Effector memory CD8-positive, alpha-beta T cell (primary cell): ENCODE results near the gene MRPS18A.
"Not testable (repeated sequence)": the region's sequence is repeated elsewhere in the genome, so short reads cannot be mapped to it uniquely, and the experiment has no call there.

Experiments
- ATAC-seq: fragments of 150-1000 bp; cut with Tn5 transposase; replicated peaks from 2 replicates; pipeline ENCODE4 v1.10.0; 2021; ENCODE audit warnings: mild to moderate bottlenecking, moderate library complexity
- DNase-seq, 3 experiments: peaks; one replicate each; pipeline ENCODE4 v3.0.0; 2021
- H3K27ac Mint-ChIP-seq, 2 donors: one replicate each; pipeline ENCODE4 v1.8.0; 2022; ENCODE audit warnings: mild to moderate bottlenecking in 2 of 2, mixed read lengths in 2 of 2, moderate library complexity in 2 of 2
- H3K27me3 Mint-ChIP-seq, 2 donors: one replicate each; pipeline ENCODE4 v1.8.0; 2022; ENCODE audit warnings: mixed read lengths in 2 of 2
- H3K36me3 Mint-ChIP-seq: one replicate; pipeline ENCODE4 v1.8.0; 2022; ENCODE audit warnings: mild to moderate bottlenecking, moderate library complexity, mixed read lengths; ENCODE audit not compliant: insufficient read depth
- H3K4me1 Mint-ChIP-seq, 2 donors: one replicate each; pipeline ENCODE4 v1.8.0; 2022; ENCODE audit warnings: low read depth in 2 of 2, mixed read lengths in 2 of 2
- H3K4me3 Mint-ChIP-seq, 2 donors: one replicate each; pipeline ENCODE4 v1.8.0; 2022; ENCODE audit warnings: mild to moderate bottlenecking in 2 of 2, mixed read lengths in 2 of 2, moderate library complexity in 2 of 2
- H3K9me3 Mint-ChIP-seq, 2 donors: one replicate each; pipeline ENCODE4 v1.8.0; 2022; ENCODE audit warnings: mixed read lengths in 2 of 2

The MRPS18A gene

GRCh38 chr6:43639984-43640800 lies 47.4 kb downstream of the MRPS18A start:
- DNase-seq (no peak), ATAC-seq (no peak)
- H3K4me3 Mint-ChIP-seq: peak overlapping the region in 1 of 2 donors; percentile 21
- H3K9me3 Mint-ChIP-seq: no peaks in the 10 kb centered on the region
- H3K27ac Mint-ChIP-seq: peak overlapping the region in 1 of 2 donors; percentile 11
- peaks cover 50% of the 10 kb centered on the region for H3K36me3 Mint-ChIP-seq
- H3K4me1 Mint-ChIP-seq: peaks cover 41 to 49% of the 10 kb centered on the region in 2 donors
- H3K27me3 Mint-ChIP-seq: no peaks in the 10 kb centered on the region

GRCh38 chr6:43636308-43636659 lies 51.3 kb downstream of the MRPS18A start:
- no peaks in the 10 kb centered on the region for H3K27me3 Mint-ChIP-seq
- peak overlapping the region; percentile 98 to 99 for H3K4me3 Mint-ChIP-seq
- ATAC-seq: peak; percentile 9
- no peaks in the 10 kb centered on the region for H3K9me3 Mint-ChIP-seq
- H3K27ac Mint-ChIP-seq: peak overlapping the region; percentile 97 to 98
- H3K36me3 Mint-ChIP-seq: peaks cover 52% of the 10 kb centered on the region
- no peak for DNase-seq
- peaks cover 40 to 43% of the 10 kb centered on the region in 2 donors for H3K4me1 Mint-ChIP-seq

GRCh38 chr6:43635387-43636307 lies 51.9 kb downstream of the MRPS18A start, which contains the start of gene MAD2L1BP:
MAD2L1BP (plus strand) TSS chr6:43635840; CDS start chr6:43635876, 36 bp downstream.
- H3K4me1 Mint-ChIP-seq: peaks cover 38 to 43% of the 10 kb centered on the region in 2 donors
- ATAC-seq: peak; percentile 92
- no peaks in the 10 kb centered on the region for H3K9me3 Mint-ChIP-seq
- peak; percentile 74 to 79 (median 77) for DNase-seq
- no peaks in the 10 kb centered on the region for H3K27me3 Mint-ChIP-seq
- peak within 1 kb of the TSS; percentile 98 to 99 for H3K4me3 Mint-ChIP-seq
- peak within 1 kb of the TSS; percentile 97 to 98 for H3K27ac Mint-ChIP-seq
- peaks cover 46% of the 10 kb centered on the region for H3K36me3 Mint-ChIP-seq

- Mint-ChIP-seq H3K4me1 (peaks cover 39 to 41% of the 10 kb centered on the region in 2 donors), H3K27me3 (no peaks in the 10 kb centered on the region), H3K4me3 (peak overlapping the region; percentile 98 to 99), H3K27ac (peak overlapping the region; percentile 97 to 98), H3K9me3 (no peaks in the 10 kb centered on the region), H3K36me3 (peaks cover 44% of the 10 kb centered on the region)
- DNase-seq (no peak), ATAC-seq (no peak)
Measured at GRCh38 chr6:43634702-43635303, 52.8 kb downstream of the MRPS18A start.

GRCh38 chr6:43633002-43633401 lies 54.6 kb downstream of the MRPS18A start:
- not testable (repeated sequence) for H3K4me3 Mint-ChIP-seq, H3K27ac Mint-ChIP-seq, H3K9me3 Mint-ChIP-seq, ATAC-seq, DNase-seq, H3K27me3 Mint-ChIP-seq
- H3K4me1 Mint-ChIP-seq: peaks cover 32 to 39% of the 10 kb centered on the region in 2 donors
- H3K36me3 Mint-ChIP-seq: peaks cover 34% of the 10 kb centered on the region

GRCh38 chr6:43630980-43631619 lies 56.5 kb downstream of the MRPS18A start:
- ATAC-seq: no peak

GRCh38 chr6:43629505-43630300 lies 57.9 kb downstream of the MRPS18A start:
- peak overlapping the region; percentile 92 to 97 for H3K27ac Mint-ChIP-seq
- ATAC-seq (peak; percentile 68), DNase-seq (peak; percentile 82 to 89 (median 85))
- H3K27me3 Mint-ChIP-seq: no peaks in the 10 kb centered on the region
- H3K9me3 Mint-ChIP-seq: no peaks in the 10 kb centered on the region
- H3K36me3 Mint-ChIP-seq: peaks cover 19% of the 10 kb centered on the region
- peak overlapping the region; percentile 99 for H3K4me3 Mint-ChIP-seq
- H3K4me1 Mint-ChIP-seq: peaks cover 24 to 34% of the 10 kb centered on the region in 2 donors

More at GRCh38 chr6:43630980-43631619, 56.5 kb downstream of the MRPS18A start:
- H3K9me3 Mint-ChIP-seq: no peaks in the 10 kb centered on the region
- no peak overlapping the region for H3K27ac Mint-ChIP-seq
- no peak for DNase-seq
- peaks cover 37 to 42% of the 10 kb centered on the region in 2 donors for H3K4me1 Mint-ChIP-seq
- H3K27me3 Mint-ChIP-seq: no peaks in the 10 kb centered on the region
- peak overlapping the region; percentile 20 to 36 for H3K4me3 Mint-ChIP-seq
- H3K36me3 Mint-ChIP-seq: peaks cover 26% of the 10 kb centered on the region

- peak; percentile 85 for ATAC-seq
Measured at GRCh38 chr6:43629104-43629504, 58.5 kb downstream of the MRPS18A start, which contains the start of gene GTPBP2. GTPBP2 (minus strand) TSS chr6:43629264; CDS start chr6:43629162, 102 bp downstream.

GRCh38 chr6:43628393-43629103 lies 59.0 kb downstream of the MRPS18A start:
- peak; percentile 19 for ATAC-seq
- Mint-ChIP-seq H3K4me3 (peak overlapping the region; percentile 99), H3K4me1 (peaks cover 24 to 34% of the 10 kb centered on the region in 2 donors), H3K27ac (peak overlapping the region; percentile 92 to 97), H3K27me3 (no peaks in the 10 kb centered on the region), H3K36me3 (peaks cover 22% of the 10 kb centered on the region), H3K9me3 (no peaks in the 10 kb centered on the region)
- peak; percentile 37 to 46 (median 39) for DNase-seq

More at GRCh38 chr6:43629104-43629504, 58.5 kb downstream of the MRPS18A start, which contains the start of gene GTPBP2:
- Mint-ChIP-seq H3K4me1 (peaks cover 24 to 34% of the 10 kb centered on the region in 2 donors), H3K27ac (peak within 1 kb of the TSS; percentile 92 to 97), H3K36me3 (peaks cover 22% of the 10 kb centered on the region), H3K9me3 (no peaks in the 10 kb centered on the region), H3K4me3 (peak within 1 kb of the TSS; percentile 99), H3K27me3 (no peaks in the 10 kb centered on the region)
- DNase-seq: peak; percentile 92 to 94 (median 94)

- DNase-seq (no peak), ATAC-seq (no peak)
- peak overlapping the region; percentile 99 for H3K4me3 Mint-ChIP-seq
- no peaks in the 10 kb centered on the region for H3K9me3 Mint-ChIP-seq
- H3K27ac Mint-ChIP-seq: peak overlapping the region in 1 of 2 donors; percentile 42
- peaks cover 24 to 34% of the 10 kb centered on the region in 2 donors for H3K4me1 Mint-ChIP-seq
- H3K36me3 Mint-ChIP-seq: peaks cover 27% of the 10 kb centered on the region
- no peaks in the 10 kb centered on the region for H3K27me3 Mint-ChIP-seq
Measured at GRCh38 chr6:43627008-43627825, 60.4 kb downstream of the MRPS18A start.
